Adrenal gland (tissue), 5 donors: ENCODE results near the gene OLAH.

Source experiments
- CTCF ChIP-seq, 6 experiments: fragments of 450-650 bp in 4 of 6; fragments of 200-600 bp in 2 of 6; sonication (generic) in 1 of 6; IDR thresholded peaks; 1 replicate in 5 of 6; 2 replicates in 1 of 6; pipeline versions ENCODE4 v1.5.1 to v1.8.0; 2016 to 2021; ENCODE audit warnings: antibody characterized with exemption in 6 of 6, mild to moderate bottlenecking in 2 of 6, moderate library complexity in 1 of 6
- POLR2A ChIP-seq, 2 donors: fragments of 450-650 bp; IDR thresholded peaks; one replicate each; pipeline ENCODE4 v1.6.1; 2017; ENCODE audit warnings: antibody characterized with exemption in 2 of 2, mild to moderate bottlenecking in 2 of 2, moderate library complexity in 1 of 2
- donor health status: DM: no; HTN: no; CAD: no.

DNA sequence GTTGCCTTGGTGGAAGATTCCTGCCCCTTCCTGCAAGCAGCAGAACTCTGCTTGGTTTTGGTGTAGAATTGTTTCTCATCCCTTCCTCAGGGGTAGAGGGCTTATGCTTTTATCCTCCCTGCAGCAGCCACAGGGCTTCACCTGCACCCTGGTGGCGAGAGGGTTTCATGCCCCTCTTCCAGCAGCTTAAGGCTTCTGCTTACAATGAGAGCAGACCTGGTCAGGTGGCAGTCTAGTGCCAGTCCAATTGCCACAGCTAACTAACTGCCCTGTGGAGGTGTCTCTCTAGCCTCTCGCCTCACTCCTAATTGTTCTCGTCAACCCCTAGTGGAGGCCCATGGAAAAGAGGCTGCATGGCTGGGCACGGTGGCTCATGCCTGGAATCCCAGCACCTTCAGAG, 25.5 kb downstream of the OLAH start:
- no peak for TF ChIP-seq CTCF (IDR thresholded peaks at IDR 0.05)
- no peak for TF ChIP-seq POLR2A (IDR thresholded peaks at IDR 0.05)
